ENCODE data around the gene DBN1.

GRCh38 chr5:177474002-177474476 is 605 bp upstream of the DBN1 start:
- TF ChIP-seq CTCF (IDR thresholded peaks at IDR 0.05; ENCODE audit: borderline replicate concordance, extremely low read depth, low read length, poor library complexity, severe bottlenecking) (no peak), EZH2 (IDR thresholded peaks at IDR 0.05; ENCODE audit: borderline replicate concordance, low read depth, low read length, severe bottlenecking) (no peak)
